SK-N-MC (cell line): ENCODE data around the gene NKX6-2.

Source experiments
- DNase-seq: peaks from one replicate; pipeline ENCODE4 v3.0.0-alpha.2; 2011; ENCODE audit warnings: low read depth, low spot score
- H3K27ac ChIP-seq: fragments of 200-600 bp; sonication (generic); 2 replicates; pipeline ENCODE4 v1.5.1; 2016; ENCODE audit warnings: mixed run types
- H3K36me3 ChIP-seq: fragments of 200-600 bp; sonication (generic); 2 replicates; pipeline ENCODE4 v1.6.1; 2017; ENCODE audit warnings: antibody characterized with exemption, low read length, mixed read lengths; ENCODE audit not compliant: insufficient read depth
- H3K4me3 ChIP-seq: fragments of 200-600 bp; sonication (generic); 2 replicates; pipeline ENCODE4 v1.5.1; 2016
- H3K9ac ChIP-seq: fragments of 200-600 bp; sonication (generic); 2 replicates; pipeline ENCODE4 v1.8.0; 2017; ENCODE audit warnings: mixed run types, mixed read lengths; ENCODE audit not compliant: insufficient read length
- H3K9me3 ChIP-seq: fragments of 200-600 bp; sonication (generic); 2 replicates; pipeline ENCODE4 v1.6.1; 2017; ENCODE audit warnings: low read depth, mild to moderate bottlenecking, antibody characterized with exemption, low read length, moderate library complexity, mixed read lengths
- EZH2 ChIP-seq: fragments of 200-600 bp; sonication (generic); IDR thresholded peaks from one replicate; pipeline ENCODE4 v1.6.1; 2017; ENCODE audit warnings: antibody characterized with exemption
- FOXP2 ChIP-seq: optimal IDR thresholded peaks from 2 replicates; pipeline ENCODE3; 2011; ENCODE audit warnings: mild to moderate bottlenecking, moderate library complexity; ENCODE audit not compliant: insufficient read depth; ENCODE audit errors: extremely low read length, control extremely low read depth
- POLR2AphosphoS5 ChIP-seq: IDR thresholded peaks from 2 replicates; pipeline ENCODE4 v1.6.1; 2012; ENCODE audit warnings: mild to moderate bottlenecking, low read depth, low read length, borderline replicate concordance

NKX6-2 gene

DNA sequence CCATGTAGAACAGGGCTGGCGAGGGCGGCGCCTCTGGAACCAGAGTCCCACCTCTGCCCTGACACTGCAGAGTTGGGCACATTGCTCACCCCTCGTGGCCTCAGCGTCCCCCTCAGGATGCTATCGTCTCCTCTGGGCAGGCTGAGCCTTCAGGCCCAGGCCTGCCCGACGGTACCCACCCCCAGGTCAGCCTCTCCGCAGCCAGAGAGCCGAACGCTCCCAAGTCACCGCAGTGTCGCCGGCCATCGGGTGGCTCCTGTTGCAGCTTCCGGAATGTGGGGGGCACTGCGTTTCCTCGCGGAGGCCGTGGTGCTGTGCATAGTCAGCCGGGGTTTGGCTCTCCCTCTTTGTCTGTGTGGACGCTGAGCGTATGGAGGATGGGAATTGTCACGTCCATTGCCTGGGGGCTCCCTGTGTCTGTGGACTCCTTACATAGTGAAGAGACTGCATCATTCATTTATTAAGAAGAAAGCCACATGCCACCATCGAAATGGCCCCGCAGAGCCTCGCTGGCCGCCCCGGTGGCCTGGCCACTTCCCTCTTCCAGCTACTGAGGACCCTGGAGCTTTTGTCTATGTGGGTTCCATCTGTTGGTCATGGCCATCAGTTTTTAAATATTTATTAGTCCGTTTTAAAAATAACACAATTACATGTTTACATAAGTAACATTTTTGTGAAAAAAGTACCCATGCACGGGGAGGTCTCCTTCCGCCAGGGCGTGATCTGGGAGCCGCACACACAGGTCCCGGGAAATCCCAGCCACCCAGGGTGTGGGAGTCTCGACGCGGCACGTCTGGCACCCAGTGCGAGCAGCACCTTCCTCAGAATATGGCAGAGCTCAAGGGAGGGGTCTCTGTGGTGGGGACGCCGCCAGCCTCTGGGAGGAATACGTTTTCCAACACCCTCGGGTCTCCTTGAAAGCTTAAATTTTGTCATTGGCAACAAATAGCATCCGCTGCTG lies 15.6 kb downstream of the NKX6-2 start:
- H3K27ac ChIP-seq = no peak overlapping the region
- no peaks in the 10 kb centered on the region for H3K9me3 ChIP-seq
- TF ChIP-seq EZH2 (no peak), FOXP2 (no peak), POLR2AphosphoS5 (no peak)
- H3K36me3 ChIP-seq = no peaks in the 10 kb centered on the region
- H3K9ac ChIP-seq = no peak overlapping the region
- H3K4me3 ChIP-seq = no peak overlapping the region
- DNase-seq = no peak

DNA sequence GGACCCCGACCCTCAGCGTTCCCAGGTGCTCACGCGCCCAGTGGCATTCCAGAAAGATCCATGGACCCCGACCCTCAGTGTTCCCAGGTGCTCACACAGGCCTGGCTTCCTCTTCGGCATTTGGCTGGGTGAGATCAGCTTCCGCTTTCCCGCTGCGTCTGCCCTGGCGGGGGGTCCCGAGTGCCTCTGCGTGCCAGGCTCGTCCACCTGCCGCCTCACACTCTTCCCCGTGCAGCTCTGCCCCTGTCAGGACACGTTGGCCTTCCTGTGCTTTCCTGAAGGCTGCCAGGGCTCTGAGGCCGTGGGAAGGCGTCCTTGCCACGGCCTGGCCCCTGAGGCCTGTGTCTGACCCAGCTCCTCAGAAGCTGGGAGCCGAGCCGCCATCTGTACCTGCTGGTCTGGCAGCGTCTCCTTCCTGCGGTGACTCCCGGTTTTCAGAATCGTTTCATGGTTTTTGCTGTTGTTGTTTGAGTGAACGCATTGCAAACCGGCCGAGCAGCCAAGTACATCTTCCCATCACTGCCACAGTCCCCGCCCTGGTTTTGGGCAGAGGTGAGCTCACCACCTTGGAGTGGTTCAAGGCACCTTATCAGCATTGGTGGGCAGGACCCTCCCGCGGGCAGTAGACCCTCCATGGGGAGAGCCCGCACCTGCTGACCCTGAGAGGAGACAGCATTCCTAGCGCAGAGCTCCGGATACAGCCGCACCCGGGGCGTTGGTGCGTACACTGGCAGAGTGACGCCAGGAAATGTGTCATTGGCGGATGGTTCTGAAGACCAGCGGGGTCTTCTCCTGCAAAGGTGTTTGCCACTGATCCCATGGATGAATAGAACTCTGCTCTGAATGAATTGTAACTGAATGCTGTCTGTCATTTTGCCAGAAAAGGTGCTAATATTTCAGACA lies 17.4 kb downstream of the NKX6-2 start:
- no peak overlapping the region for H3K9ac ChIP-seq
- no peak overlapping the region for H3K4me3 ChIP-seq
- no peaks in the 10 kb centered on the region for H3K36me3 ChIP-seq
- no peak for TF ChIP-seq FOXP2
- no peak for TF ChIP-seq POLR2AphosphoS5
- no peak for TF ChIP-seq EZH2
- no peak for DNase-seq
- no peaks in the 10 kb centered on the region for H3K9me3 ChIP-seq
- no peak overlapping the region for H3K27ac ChIP-seq

DNA sequence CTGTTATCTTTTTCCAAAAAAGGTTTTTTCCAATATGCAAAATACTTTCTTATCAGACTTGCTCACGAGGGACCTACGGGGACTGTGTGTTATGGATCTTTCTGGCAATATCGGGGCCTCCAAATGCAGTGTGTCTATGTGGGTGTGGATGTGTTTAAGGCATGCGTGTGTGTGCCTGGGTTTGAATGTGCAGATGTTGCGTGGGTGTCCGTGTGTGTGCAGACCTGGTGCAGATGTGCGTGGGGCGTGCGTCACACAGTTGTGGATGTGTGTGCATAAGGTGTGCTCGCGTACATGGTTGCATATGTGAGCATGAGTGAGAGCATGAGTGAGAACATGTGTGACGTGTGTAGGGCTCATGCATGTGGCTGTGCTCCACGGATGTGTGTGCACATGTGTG lies 19.7 kb downstream of the NKX6-2 start:
- Histone ChIP-seq H3K9me3 (no peaks in the 10 kb centered on the region), H3K27ac (no peak overlapping the region), H3K4me3 (no peak overlapping the region), H3K36me3 (no peaks in the 10 kb centered on the region), H3K9ac (no peak overlapping the region)
- no peak for DNase-seq
- TF ChIP-seq POLR2AphosphoS5 (no peak), FOXP2 (no peak), EZH2 (no peak)

DNA sequence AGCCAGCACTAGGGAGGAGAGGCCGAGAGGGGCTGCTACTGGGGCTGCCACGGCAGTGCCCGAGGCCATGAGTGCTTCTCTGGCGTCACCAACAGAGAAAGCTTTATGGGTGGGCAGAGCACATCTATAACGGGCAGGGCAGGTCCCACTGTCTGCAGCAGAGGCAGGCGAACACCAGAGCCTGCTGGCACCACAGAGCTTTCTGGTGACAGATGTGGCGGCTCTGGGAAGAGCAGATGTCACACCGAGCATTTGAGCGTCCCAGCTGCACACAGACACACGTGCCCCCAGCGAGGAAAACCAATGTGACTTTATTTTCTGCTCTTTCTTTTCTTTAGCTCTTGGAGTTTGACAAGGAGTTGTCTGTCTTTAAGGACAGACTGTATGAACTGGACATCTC lies 20.5 kb downstream of the NKX6-2 start:
- no peak for TF ChIP-seq POLR2AphosphoS5
- no peak for TF ChIP-seq FOXP2
- TF ChIP-seq EZH2 = no peak
- Histone ChIP-seq H3K27ac (no peak overlapping the region), H3K9ac (no peak overlapping the region), H3K4me3 (no peak overlapping the region), H3K9me3 (no peaks in the 10 kb centered on the region), H3K36me3 (no peaks in the 10 kb centered on the region)
- no peak for DNase-seq

DNA sequence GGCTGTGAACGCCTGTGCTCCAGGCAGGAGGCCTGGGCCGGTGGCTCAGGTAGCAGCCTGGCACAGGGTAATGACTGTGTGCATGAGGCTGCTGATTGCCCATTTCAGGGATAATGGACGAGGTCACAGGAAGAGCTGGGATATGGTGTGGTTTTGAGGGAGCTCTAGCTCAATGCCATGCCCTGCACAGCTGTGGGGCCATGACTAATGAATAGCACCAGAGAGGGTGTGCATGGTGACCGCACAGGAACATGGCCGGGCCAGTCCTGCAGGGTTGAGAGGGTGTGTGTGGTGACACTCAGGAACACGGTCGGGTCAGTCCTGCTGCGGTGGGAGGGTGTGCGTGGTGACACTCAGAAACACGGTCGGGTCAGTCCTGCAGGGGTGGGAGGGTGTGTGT lies 21.8 kb downstream of the NKX6-2 start:
- Histone ChIP-seq H3K4me3 (no peak overlapping the region), H3K9ac (no peak overlapping the region), H3K36me3 (no peaks in the 10 kb centered on the region), H3K27ac (no peak overlapping the region), H3K9me3 (no peaks in the 10 kb centered on the region)
- TF ChIP-seq POLR2AphosphoS5 = no peak
- TF ChIP-seq FOXP2 = no peak
- TF ChIP-seq EZH2 = no peak
- no peak for DNase-seq

DNA sequence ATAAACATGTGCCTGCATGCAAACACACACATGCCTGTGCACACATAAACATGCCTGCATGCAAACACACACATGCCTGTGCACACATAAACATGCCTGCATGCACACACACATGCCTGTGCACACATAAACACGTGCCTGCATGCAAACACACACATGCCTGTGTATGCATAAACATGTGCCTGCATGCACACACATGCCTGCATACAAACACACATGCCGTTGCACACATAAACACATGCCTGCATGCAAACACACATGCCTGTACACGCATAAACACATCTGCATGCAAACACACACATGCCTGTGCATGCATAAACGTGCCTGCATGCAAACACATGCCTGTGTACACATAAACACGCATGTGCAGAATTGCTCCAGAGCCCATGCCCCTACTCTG lies 22.4 kb downstream of the NKX6-2 start:
- Histone ChIP-seq H3K4me3 (no peak overlapping the region), H3K9ac (no peak overlapping the region), H3K9me3 (no peaks in the 10 kb centered on the region), H3K27ac (no peak overlapping the region), H3K36me3 (no peaks in the 10 kb centered on the region)
- TF ChIP-seq EZH2 (no peak), POLR2AphosphoS5 (no peak), FOXP2 (no peak)
- DNase-seq = no peak

DNA sequence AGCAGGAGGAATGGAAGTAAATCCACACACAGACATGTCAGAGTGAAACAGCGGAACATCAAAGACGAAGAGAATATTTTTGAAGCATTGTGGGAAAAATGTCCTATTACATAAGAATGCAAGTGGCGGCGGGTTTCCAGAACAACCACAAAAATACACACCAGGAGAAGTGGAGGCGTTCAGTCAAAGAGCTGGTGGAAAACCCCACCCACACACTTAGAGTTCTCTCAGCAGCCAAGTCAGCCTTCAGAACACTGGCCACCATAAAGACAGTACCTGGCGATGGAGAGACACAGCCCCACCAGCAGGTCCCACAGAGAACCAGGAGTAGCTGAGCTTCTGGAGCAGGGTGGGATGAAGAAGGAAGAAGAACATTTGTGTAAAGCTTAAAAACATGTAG lies 23.7 kb downstream of the NKX6-2 start:
- no peak overlapping the region for H3K27ac ChIP-seq
- no peak overlapping the region for H3K9ac ChIP-seq
- no peak for TF ChIP-seq FOXP2
- TF ChIP-seq POLR2AphosphoS5 = no peak
- TF ChIP-seq EZH2 = no peak
- H3K9me3 ChIP-seq = no peaks in the 10 kb centered on the region
- H3K4me3 ChIP-seq = no peak overlapping the region
- DNase-seq = no peak
- no peaks in the 10 kb centered on the region for H3K36me3 ChIP-seq

DNA sequence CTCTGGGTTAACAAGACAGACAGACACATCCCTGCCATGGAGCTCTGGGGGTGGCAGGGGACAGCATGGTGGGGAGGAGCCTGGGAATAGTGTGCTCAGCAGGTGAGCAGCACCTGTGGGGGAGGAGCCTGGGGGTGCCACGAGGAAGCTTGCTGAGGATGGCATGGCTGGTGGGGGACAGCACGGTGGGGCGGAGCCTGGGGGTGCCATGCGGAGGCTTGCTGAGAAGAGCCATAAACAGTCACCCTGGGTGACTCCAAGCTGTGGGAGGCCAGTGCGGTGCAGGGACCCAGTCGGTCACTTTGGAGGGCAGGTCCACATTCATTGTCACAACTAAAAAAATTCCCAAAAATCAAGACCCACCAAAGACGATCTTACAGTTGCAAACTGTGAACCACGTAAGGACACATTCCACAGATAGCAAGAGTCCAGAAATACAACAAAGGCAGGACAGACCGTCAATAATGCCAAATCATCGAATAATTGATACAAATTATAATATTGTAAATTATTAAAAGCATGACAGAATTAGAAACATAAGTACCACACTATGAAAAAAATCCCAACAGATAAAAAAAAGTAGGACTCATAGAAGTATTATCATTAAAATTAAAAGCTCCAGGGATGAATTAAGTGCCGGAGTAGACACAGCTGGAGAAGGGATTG lies 24.4 kb downstream of the NKX6-2 start:
- H3K9me3 ChIP-seq = no peaks in the 10 kb centered on the region
- no peak overlapping the region for H3K4me3 ChIP-seq
- no peak overlapping the region for H3K27ac ChIP-seq
- no peak for DNase-seq
- no peaks in the 10 kb centered on the region for H3K36me3 ChIP-seq
- TF ChIP-seq EZH2 (no peak), POLR2AphosphoS5 (no peak), FOXP2 (no peak)
- no peak overlapping the region for H3K9ac ChIP-seq
